ENCODE results near the gene KAZN. TPM values are rescaled to one million over a fixed set of nuclear protein-coding genes. Genes with fewer than 3 reads are reported as not detected.

KAZN gene
- total and polyA plus RNA-seq, 4 donors: 4.4 to 19.3 (median 9.6) TPM

GRCh38 chr1:14794906-14795305 is 196.4 kb downstream of the KAZN start:
- intact Hi-C loops (cut with DNase I): no loop called here
- DNase-seq: no peak
- Histone ChIP-seq H3K27me3 (ENCODE audit: control insufficient read depth in 1 of 2, insufficient read depth in 2 of 2, low read length in 1 of 2) (no peaks in the 10 kb centered on the region), H3K27ac (ENCODE audit: low read depth in 1 of 2, low read length in 2 of 2) (no peak overlapping the region), H3K9me3 (ENCODE audit: control insufficient read depth, low read length) (no peaks in the 10 kb centered on the region), H3K4me3 (ENCODE audit: low read length in 2 of 2) (no peak overlapping the region), H3K4me1 (ENCODE audit: control insufficient read depth in 1 of 2, insufficient read depth in 2 of 2, low read length in 2 of 2) (no peaks in the 10 kb centered on the region), H3K36me3 (ENCODE audit: control insufficient read depth in 1 of 2, insufficient read depth in 2 of 2, low read length in 1 of 2) (no peaks in the 10 kb centered on the region)
- no peak for ATAC-seq (ENCODE audit: low FRiP score)
- 90% methylated on average over 5 of the region's 5 CpGs for WGBS, 2 donors

GRCh38 chr1:14795589-14795988 is 197.1 kb downstream of the KAZN start:
- Histone ChIP-seq H3K9me3 (ENCODE audit: control insufficient read depth, low read length) (no peaks in the 10 kb centered on the region), H3K4me1 (ENCODE audit: control insufficient read depth in 1 of 2, insufficient read depth in 2 of 2, low read length in 2 of 2) (no peaks in the 10 kb centered on the region), H3K27ac (ENCODE audit: low read depth in 1 of 2, low read length in 2 of 2) (no peak overlapping the region), H3K36me3 (ENCODE audit: control insufficient read depth in 1 of 2, insufficient read depth in 2 of 2, low read length in 1 of 2) (no peaks in the 10 kb centered on the region), H3K4me3 (ENCODE audit: low read length in 2 of 2) (no peak overlapping the region), H3K27me3 (ENCODE audit: control insufficient read depth in 1 of 2, insufficient read depth in 2 of 2, low read length in 1 of 2) (no peaks in the 10 kb centered on the region)
- intact Hi-C loops (cut with DNase I): no loop called here
- DNase-seq: no peak
- no peak for ATAC-seq (ENCODE audit: low FRiP score)
- WGBS, 2 donors: 95 to 96% methylated on average over 3 of the region's 3 CpGs

GRCh38 chr1:14800014-14800413 is 201.5 kb downstream of the KAZN start:
- H3K4me3 ChIP-seq (ENCODE audit: low read length in 2 of 2): no peak overlapping the region
- DNase-seq (no peak), ATAC-seq (ENCODE audit: low FRiP score) (no peak)
- H3K27ac ChIP-seq (ENCODE audit: low read depth in 1 of 2, low read length in 2 of 2): no peak overlapping the region
- 78 to 82% methylated on average over 5 of the region's 5 CpGs for WGBS, 2 donors
- H3K9me3 ChIP-seq (ENCODE audit: control insufficient read depth, low read length): no peaks in the 10 kb centered on the region
- intact Hi-C loops (cut with DNase I): no loop called here
- H3K36me3 ChIP-seq (ENCODE audit: control insufficient read depth in 1 of 2, insufficient read depth in 2 of 2, low read length in 1 of 2): no peaks in the 10 kb centered on the region
- H3K27me3 ChIP-seq (ENCODE audit: control insufficient read depth in 1 of 2, insufficient read depth in 2 of 2, low read length in 1 of 2): no peaks in the 10 kb centered on the region
- no peaks in the 10 kb centered on the region for H3K4me1 ChIP-seq (ENCODE audit: control insufficient read depth in 1 of 2, insufficient read depth in 2 of 2, low read length in 2 of 2)

GRCh38 chr1:14800500-14801076 is 202.1 kb downstream of the KAZN start:
- no peak for ATAC-seq (ENCODE audit: low FRiP score)
- H3K36me3 ChIP-seq (ENCODE audit: control insufficient read depth in 1 of 2, insufficient read depth in 2 of 2, low read length in 1 of 2): no peaks in the 10 kb centered on the region
- H3K9me3 ChIP-seq (ENCODE audit: control insufficient read depth, low read length): no peaks in the 10 kb centered on the region
- 75 to 76% methylated on average over 9 of the region's 9 CpGs for WGBS, 2 donors
- intact Hi-C loops (cut with DNase I): no loop called here
- no peaks in the 10 kb centered on the region for H3K27me3 ChIP-seq (ENCODE audit: control insufficient read depth in 1 of 2, insufficient read depth in 2 of 2, low read length in 1 of 2)
- no peak overlapping the region for H3K27ac ChIP-seq (ENCODE audit: low read depth in 1 of 2, low read length in 2 of 2)
- no peaks in the 10 kb centered on the region for H3K4me1 ChIP-seq (ENCODE audit: control insufficient read depth in 1 of 2, insufficient read depth in 2 of 2, low read length in 2 of 2)
- peak in 1 of 2 donors; percentile 14 for DNase-seq
- no peak overlapping the region for H3K4me3 ChIP-seq (ENCODE audit: low read length in 2 of 2)

GRCh38 chr1:14803002-14803789 is 204.7 kb downstream of the KAZN start:
- Histone ChIP-seq H3K27ac (ENCODE audit: low read depth in 1 of 2, low read length in 2 of 2) (no peak overlapping the region), H3K4me1 (ENCODE audit: control insufficient read depth in 1 of 2, insufficient read depth in 2 of 2, low read length in 2 of 2) (no peaks in the 10 kb centered on the region), H3K4me3 (ENCODE audit: low read length in 2 of 2) (no peak overlapping the region), H3K9me3 (ENCODE audit: control insufficient read depth, low read length) (peaks cover 11% of the 10 kb centered on the region), H3K36me3 (ENCODE audit: control insufficient read depth in 1 of 2, insufficient read depth in 2 of 2, low read length in 1 of 2) (no peaks in the 10 kb centered on the region), H3K27me3 (ENCODE audit: control insufficient read depth in 1 of 2, insufficient read depth in 2 of 2, low read length in 1 of 2) (no peaks in the 10 kb centered on the region)
- intact Hi-C loops (cut with DNase I): no loop called here
- ATAC-seq (ENCODE audit: low FRiP score) (no peak), DNase-seq (no peak)
- 75 to 83% methylated on average over 18 to 19 of the region's 19 CpGs for WGBS, 2 donors

DNA sequence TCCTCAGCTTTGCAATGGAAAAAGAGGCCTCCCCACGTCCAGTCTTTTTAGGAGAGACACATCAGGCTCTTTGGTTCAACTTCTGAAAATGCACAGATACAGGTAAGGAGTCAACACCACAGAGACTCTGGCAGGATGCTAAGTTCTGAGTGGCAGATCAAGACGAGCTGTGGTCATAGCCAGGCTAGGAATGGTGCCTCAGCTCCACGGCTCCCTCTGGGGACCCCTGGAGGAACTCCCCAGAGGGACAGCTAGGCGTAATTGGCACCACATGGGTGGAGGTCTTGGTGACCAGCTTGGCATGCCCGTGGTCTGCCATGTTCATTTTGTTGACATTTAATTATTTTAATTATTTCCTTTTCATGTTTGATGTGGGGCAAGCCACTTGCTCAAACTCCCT is 206.1 kb downstream of the KAZN start:
- intact Hi-C loops (cut with DNase I): no loop called here
- Histone ChIP-seq H3K4me1 (ENCODE audit: control insufficient read depth in 1 of 2, insufficient read depth in 2 of 2, low read length in 2 of 2) (no peaks in the 10 kb centered on the region), H3K4me3 (ENCODE audit: low read length in 2 of 2) (no peak overlapping the region), H3K9me3 (ENCODE audit: control insufficient read depth, low read length) (peaks cover 12% of the 10 kb centered on the region), H3K36me3 (ENCODE audit: control insufficient read depth in 1 of 2, insufficient read depth in 2 of 2, low read length in 1 of 2) (no peaks in the 10 kb centered on the region), H3K27ac (ENCODE audit: low read depth in 1 of 2, low read length in 2 of 2) (no peak overlapping the region), H3K27me3 (ENCODE audit: control insufficient read depth in 1 of 2, insufficient read depth in 2 of 2, low read length in 1 of 2) (no peaks in the 10 kb centered on the region)
- ATAC-seq (ENCODE audit: low FRiP score) (no peak), DNase-seq (no peak)
- WGBS, 2 donors: 74 to 77% methylated on average over 5 of the region's 5 CpGs

DNA sequence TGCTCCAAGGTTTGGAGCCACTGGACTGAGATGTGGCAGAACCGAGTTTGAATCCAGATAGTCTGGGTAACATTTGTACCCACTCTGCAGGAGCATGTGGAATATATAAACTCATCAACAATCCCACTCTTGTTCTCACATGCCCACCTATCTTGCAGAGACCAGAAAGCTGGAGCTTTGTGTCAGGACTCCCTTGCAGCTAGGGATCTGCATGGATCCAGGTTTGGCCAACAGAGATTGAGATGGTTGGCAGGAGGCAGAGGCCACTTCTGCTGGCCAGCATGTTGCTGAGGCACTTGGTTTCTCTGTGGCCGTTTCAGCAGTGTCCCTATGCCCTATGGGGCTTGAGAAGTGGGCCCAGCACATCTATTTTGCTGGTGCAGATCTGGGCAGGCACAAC is 208.3 kb downstream of the KAZN start:
- Histone ChIP-seq H3K4me3 (ENCODE audit: low read length in 2 of 2) (no peak overlapping the region), H3K9me3 (ENCODE audit: control insufficient read depth, low read length) (peaks cover 12% of the 10 kb centered on the region), H3K36me3 (ENCODE audit: control insufficient read depth in 1 of 2, insufficient read depth in 2 of 2, low read length in 1 of 2) (no peaks in the 10 kb centered on the region), H3K27me3 (ENCODE audit: control insufficient read depth in 1 of 2, insufficient read depth in 2 of 2, low read length in 1 of 2) (no peaks in the 10 kb centered on the region), H3K4me1 (ENCODE audit: control insufficient read depth in 1 of 2, insufficient read depth in 2 of 2, low read length in 2 of 2) (no peaks in the 10 kb centered on the region), H3K27ac (ENCODE audit: low read depth in 1 of 2, low read length in 2 of 2) (no peak overlapping the region)
- ATAC-seq (ENCODE audit: low FRiP score) (no peak), DNase-seq (no peak)
- WGBS, 2 donors: 94 to 95% methylated on average over 2 of the region's 2 CpGs
- intact Hi-C loops (cut with DNase I): no loop called here

- Histone ChIP-seq H3K4me1 (ENCODE audit: control insufficient read depth in 1 of 2, insufficient read depth in 2 of 2, low read length in 2 of 2) (no peaks in the 10 kb centered on the region), H3K27ac (ENCODE audit: low read depth in 1 of 2, low read length in 2 of 2) (no peak overlapping the region), H3K36me3 (ENCODE audit: control insufficient read depth in 1 of 2, insufficient read depth in 2 of 2, low read length in 1 of 2) (no peaks in the 10 kb centered on the region), H3K9me3 (ENCODE audit: control insufficient read depth, low read length) (peaks cover 12% of the 10 kb centered on the region), H3K4me3 (ENCODE audit: low read length in 2 of 2) (no peak overlapping the region), H3K27me3 (ENCODE audit: control insufficient read depth in 1 of 2, insufficient read depth in 2 of 2, low read length in 1 of 2) (no peaks in the 10 kb centered on the region)
- 62 to 72% methylated on average over 2 of the region's 2 CpGs for WGBS, 2 donors
- DNase-seq (no peak), ATAC-seq (ENCODE audit: low FRiP score) (no peak)
- intact Hi-C loops (cut with DNase I): no loop called here
Observed at GRCh38 chr1:14808768-14809167, 210.3 kb downstream of the KAZN start.
